Activated CD8-positive, alpha-beta T cell treated with anti-CD3 and anti-CD28 coated beads for 36 hours (primary cell): ENCODE measurements around the gene RXFP4. TPM values are rescaled to one million over a fixed set of nuclear protein-coding genes. Genes with fewer than 3 reads are reported as not detected.

Source experiments
- ATAC-seq: fragments of 200-7000 bp; cut with Tn5 transposase; one replicate; pipeline ENCODE4 v1.10.0; 2021; ENCODE audit warnings: mild to moderate bottlenecking, moderate library complexity
- CTCF ChIA-PET: fragments of 350-600 bp; sonication (Branson Sonifier 250); formaldehyde crosslinking; loops from one replicate; lab custom pipeline; 2021; ENCODE audit warnings: antibody characterized with exemption; lab: Charles Lee
- POLR2A ChIA-PET: fragments of 350-600 bp; sonication (Branson Sonifier 250); formaldehyde crosslinking; loops from one replicate; lab custom pipeline; 2021; ENCODE audit warnings: antibody characterized with exemption; lab: Charles Lee
- DNase-seq: peaks from one replicate; pipeline ENCODE4 v3.0.0-alpha.2; 2020
- H3K27ac Mint-ChIP-seq: one replicate; pipeline ENCODE4 v1.8.0; 2021; ENCODE audit warnings: mild to moderate bottlenecking, mixed read lengths
- H3K27me3 Mint-ChIP-seq: one replicate; pipeline ENCODE4 v1.8.0; 2021; ENCODE audit warnings: mixed read lengths
- H3K36me3 Mint-ChIP-seq: one replicate; pipeline ENCODE4 v1.8.0; 2021; ENCODE audit warnings: low read depth, mixed read lengths
- H3K4me1 Mint-ChIP-seq: one replicate; pipeline ENCODE4 v1.8.0; 2021; ENCODE audit warnings: low read depth, mixed read lengths
- H3K4me3 Mint-ChIP-seq: one replicate; pipeline ENCODE4 v1.8.0; 2021; ENCODE audit warnings: mild to moderate bottlenecking, moderate library complexity, mixed read lengths
- H3K9me3 Mint-ChIP-seq: one replicate; pipeline ENCODE4 v1.8.0; 2021; ENCODE audit warnings: mixed read lengths
- CTCF ChIP-seq: fragments of 200-600 bp; IDR thresholded peaks from one replicate; pipeline ENCODE4 v1.8.0; 2022; ENCODE audit warnings: antibody characterized with exemption, mild to moderate bottlenecking
- intact Hi-C: fragments of 100-400 bp; cut with micrococcal nuclease; formaldehyde crosslinking; loops from one replicate; pipeline ENCODE4 v1.10.0; 2022
- total RNA-seq, 2 experiments: library from RNA; stranded (reverse); gene quantifications; one replicate each; pipeline ENCODE4 v1.2.3, GENCODE V29; 2021

The RXFP4 gene
- total RNA-seq, 2 experiments from 2014 or later = not detected

DNA sequence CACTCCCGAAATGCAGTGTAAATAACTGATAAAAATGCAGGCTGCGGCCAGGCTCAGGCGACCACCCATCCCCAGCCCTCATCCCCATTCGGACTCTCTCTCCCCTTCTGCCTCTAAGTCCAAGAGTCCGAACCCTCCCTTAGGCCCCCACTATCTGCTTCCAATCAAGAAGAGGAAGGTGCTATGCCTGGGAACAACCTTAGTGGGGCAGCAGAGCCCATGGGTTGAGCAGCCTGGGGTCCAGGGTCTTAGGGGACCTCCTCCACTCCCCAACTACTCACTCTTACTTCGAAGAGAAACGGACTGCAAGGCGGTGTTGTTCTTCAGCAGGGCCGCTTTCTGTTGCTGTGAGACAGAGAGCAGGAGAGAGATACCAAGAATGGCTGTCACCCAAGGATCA, 24.7 kb downstream of the RXFP4 start:
- Mint-ChIP-seq H3K4me3 (no peak overlapping the region), H3K9me3 (no peaks in the 10 kb centered on the region), H3K27me3 (no peaks in the 10 kb centered on the region), H3K36me3 (peaks cover 77% of the 10 kb centered on the region), H3K4me1 (peaks cover 54% of the 10 kb centered on the region), H3K27ac (peak overlapping the region; percentile 88)
- ChIA-PET CTCF (interaction anchor here (0.6 to 4.5 kb wide), 3 partner anchors 23 to 377 kb away, joined by 3 to 30 read pairs (median 5); partner anchors contain the start of gene KHDC4), POLR2A (interaction anchor here (0.6 to 8.2 kb wide), 7 partner anchors 10 to 316 kb away, joined by 3 to 49 read pairs (median 6); partner anchors contain the start of genes ARHGEF2 and KHDC4)
- TF ChIP-seq CTCF = no peak
- intact Hi-C loops = no loop called here
- ATAC-seq (no peak), DNase-seq (no peak)

DNA sequence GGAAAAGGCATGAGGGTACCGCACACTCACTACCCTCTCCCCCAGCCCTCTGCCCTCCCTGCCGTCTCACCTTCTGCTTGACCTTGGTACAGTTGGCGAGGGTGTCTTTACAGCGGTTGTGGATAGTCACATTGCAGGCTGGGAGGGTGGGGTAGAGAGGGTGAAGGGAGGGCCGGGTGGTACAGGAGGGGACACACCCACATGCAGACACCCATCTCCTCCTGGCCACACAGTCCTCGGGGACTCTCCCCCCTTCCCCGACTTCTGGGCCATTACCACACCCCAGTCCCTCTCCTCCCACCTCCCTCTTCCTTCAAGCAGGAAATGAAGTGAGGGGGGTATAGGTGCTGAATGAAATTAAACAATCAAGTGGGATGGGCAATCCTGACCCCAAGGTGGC, 25.3 kb downstream of the RXFP4 start:
- DNase-seq (no peak), ATAC-seq (peak; percentile 25)
- ChIA-PET CTCF (interaction anchor here (0.6 to 4.5 kb wide), 8 partner anchors 10 to 376 kb away, joined by 3 to 30 read pairs (median 4); partner anchors contain the start of genes ARHGEF2 and KHDC4), POLR2A (interaction anchor here (0.9 to 8.2 kb wide), 8 partner anchors 9 to 315 kb away, joined by 3 to 49 read pairs (median 7); partner anchors contain the start of genes ARHGEF2, KHDC4 and RXFP4)
- peaks cover 59% of the 10 kb centered on the region for H3K4me1 Mint-ChIP-seq
- peak overlapping the region; percentile 88 for H3K27ac Mint-ChIP-seq
- no peak for TF ChIP-seq CTCF
- intact Hi-C loops = no loop called here
- H3K27me3 Mint-ChIP-seq = no peaks in the 10 kb centered on the region
- H3K9me3 Mint-ChIP-seq = no peaks in the 10 kb centered on the region
- H3K4me3 Mint-ChIP-seq = no peak overlapping the region
- H3K36me3 Mint-ChIP-seq = peaks cover 73% of the 10 kb centered on the region

DNA sequence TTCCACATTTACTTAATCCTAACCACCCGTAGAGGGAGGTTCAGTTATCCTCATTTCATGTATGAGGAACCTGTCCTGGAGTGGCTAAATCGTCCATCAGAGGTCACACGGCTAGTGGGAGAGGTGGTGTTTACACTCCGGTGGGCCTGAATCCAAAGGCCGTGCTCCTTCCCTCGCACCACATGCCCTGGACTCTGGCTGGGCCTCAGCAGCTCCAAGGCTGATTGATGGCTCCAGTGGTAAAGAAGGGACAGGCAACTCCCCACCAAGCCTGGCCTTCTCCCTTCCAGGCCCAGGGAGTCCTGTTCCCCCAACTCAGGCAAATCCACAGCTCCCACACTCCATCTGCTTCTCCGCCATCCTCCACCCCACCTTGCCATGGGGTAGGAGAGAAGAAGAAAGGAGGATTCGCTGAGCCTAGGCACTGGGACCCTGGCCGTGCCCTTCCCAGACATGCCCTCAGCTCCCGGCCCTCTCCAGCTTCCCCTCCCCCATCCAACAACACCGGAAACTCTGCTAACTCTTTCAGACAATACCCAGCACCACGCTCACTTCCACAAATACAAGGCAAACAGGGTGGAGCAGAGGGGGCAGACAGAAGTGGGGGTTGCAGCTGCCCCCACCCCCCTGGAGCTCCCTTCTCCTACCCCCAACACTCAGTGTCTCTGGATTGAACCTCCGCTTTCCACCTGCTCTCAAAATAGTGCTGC, 26.1 kb downstream of the RXFP4 start:
- ChIA-PET POLR2A (interaction anchor here (0.9 to 8.2 kb wide), 9 partner anchors 10 to 54 kb away, joined by 3 to 49 read pairs (median 4); partner anchors contain the start of genes ARHGEF2, KHDC4 and RXFP4), CTCF (interaction anchor here (0.6 to 4.5 kb wide), 11 partner anchors 9 to 99 kb away, joined by 3 to 30 read pairs (median 4); partner anchors contain the start of genes ARHGEF2 and KHDC4)
- no peak for TF ChIP-seq CTCF
- H3K9me3 Mint-ChIP-seq = no peaks in the 10 kb centered on the region
- peaks cover 64% of the 10 kb centered on the region for H3K4me1 Mint-ChIP-seq
- intact Hi-C loops = no loop called here
- DNase-seq = peak; percentile 35
- H3K27ac Mint-ChIP-seq = peak overlapping the region; percentile 88
- H3K27me3 Mint-ChIP-seq = no peaks in the 10 kb centered on the region
- peaks cover 72% of the 10 kb centered on the region for H3K36me3 Mint-ChIP-seq
- peak overlapping the region; percentile 8 for H3K4me3 Mint-ChIP-seq
- peak; percentile 25 for ATAC-seq

DNA sequence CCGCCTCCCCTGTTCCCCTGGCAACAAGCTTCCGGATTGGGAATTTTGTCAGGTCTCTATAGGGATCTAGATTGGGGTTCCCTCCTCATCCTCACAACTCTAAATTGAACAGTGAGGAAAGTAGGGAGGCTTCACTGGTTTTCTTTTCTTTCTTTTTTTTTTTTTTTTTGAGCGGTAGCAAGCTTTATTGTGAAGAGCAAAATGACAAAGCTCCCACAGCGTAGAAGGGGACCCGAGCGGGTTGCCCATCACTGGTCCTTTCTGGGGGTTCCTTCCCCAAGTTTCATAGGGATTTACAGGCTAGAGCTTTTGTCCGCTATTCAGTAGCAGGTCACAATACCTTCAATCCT, 26.6 kb downstream of the RXFP4 start:
- peak overlapping the region; percentile 16 for H3K4me3 Mint-ChIP-seq
- H3K27ac Mint-ChIP-seq = peak overlapping the region; percentile 88
- peaks cover 67% of the 10 kb centered on the region for H3K4me1 Mint-ChIP-seq
- intact Hi-C loops = no loop called here
- TF ChIP-seq CTCF = no peak
- ChIA-PET CTCF (interaction anchor here (0.7 to 4.5 kb wide), 8 partner anchors 8 to 36 kb away, joined by 3 to 30 read pairs (median 4); partner anchors contain the start of gene ARHGEF2), POLR2A (interaction anchor here (0.9 to 8.2 kb wide), 7 partner anchors 10 to 53 kb away, joined by 3 to 49 read pairs (median 10); partner anchors contain the start of genes ARHGEF2 and KHDC4)
- DNase-seq (no peak), ATAC-seq (no peak)
- no peaks in the 10 kb centered on the region for H3K9me3 Mint-ChIP-seq
- no peaks in the 10 kb centered on the region for H3K27me3 Mint-ChIP-seq
- peaks cover 72% of the 10 kb centered on the region for H3K36me3 Mint-ChIP-seq
